Stimulated activated naive CD4-positive, alpha-beta T cell treated with Interleukin-2 at 50 U/mL for 16 hours (primary cell): ENCODE data around the gene KDM4B.

ENCODE experiments used
- DNase-seq: peaks from one replicate; lab custom pipeline; 2025; lab: John Stamatoyannopoulos, UW

The KDM4B gene

GRCh38 chr19:5138606-5139582 is 170.0 kb downstream of the KDM4B start:
- peak; percentile 57 for DNase-seq

GRCh38 chr19:5139583-5140325 is 170.8 kb downstream of the KDM4B start:
- no peak for DNase-seq

DNA sequence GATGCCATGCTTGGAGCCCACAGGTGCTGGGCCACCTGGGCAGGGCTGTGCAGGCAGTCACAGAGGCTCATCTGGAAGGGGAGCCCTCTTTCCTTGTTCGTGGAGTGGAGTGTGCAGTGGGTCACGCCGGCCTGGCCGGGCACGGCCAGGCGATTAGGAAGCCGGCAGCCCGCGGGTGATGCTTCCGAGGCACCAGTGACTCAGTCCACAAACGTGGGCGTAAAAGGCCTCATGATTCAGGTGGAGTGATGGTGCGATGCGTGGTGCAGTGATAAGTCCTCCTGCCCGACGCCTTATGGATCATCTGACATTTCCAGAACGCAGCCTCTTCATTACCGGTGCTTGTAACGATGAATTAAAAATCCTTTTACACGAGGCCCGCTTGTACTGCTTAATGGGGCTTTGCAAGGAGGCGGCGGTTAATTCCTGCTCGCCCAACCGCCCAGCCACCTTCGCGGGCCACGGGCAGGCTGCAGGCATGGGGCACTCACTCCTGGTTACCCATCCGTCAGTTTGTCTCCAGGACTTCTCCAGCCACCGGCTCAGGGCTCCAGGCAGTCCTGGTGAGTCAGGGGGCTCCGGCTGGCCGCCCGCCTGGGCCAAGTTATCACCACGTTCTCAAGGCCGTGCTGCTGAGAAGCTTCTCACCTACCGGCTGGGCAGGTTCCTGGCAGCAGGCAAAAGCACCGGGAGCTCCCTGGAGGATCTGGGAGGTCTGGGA is 172.4 kb downstream of the KDM4B start:
- DNase-seq = no peak

DNA sequence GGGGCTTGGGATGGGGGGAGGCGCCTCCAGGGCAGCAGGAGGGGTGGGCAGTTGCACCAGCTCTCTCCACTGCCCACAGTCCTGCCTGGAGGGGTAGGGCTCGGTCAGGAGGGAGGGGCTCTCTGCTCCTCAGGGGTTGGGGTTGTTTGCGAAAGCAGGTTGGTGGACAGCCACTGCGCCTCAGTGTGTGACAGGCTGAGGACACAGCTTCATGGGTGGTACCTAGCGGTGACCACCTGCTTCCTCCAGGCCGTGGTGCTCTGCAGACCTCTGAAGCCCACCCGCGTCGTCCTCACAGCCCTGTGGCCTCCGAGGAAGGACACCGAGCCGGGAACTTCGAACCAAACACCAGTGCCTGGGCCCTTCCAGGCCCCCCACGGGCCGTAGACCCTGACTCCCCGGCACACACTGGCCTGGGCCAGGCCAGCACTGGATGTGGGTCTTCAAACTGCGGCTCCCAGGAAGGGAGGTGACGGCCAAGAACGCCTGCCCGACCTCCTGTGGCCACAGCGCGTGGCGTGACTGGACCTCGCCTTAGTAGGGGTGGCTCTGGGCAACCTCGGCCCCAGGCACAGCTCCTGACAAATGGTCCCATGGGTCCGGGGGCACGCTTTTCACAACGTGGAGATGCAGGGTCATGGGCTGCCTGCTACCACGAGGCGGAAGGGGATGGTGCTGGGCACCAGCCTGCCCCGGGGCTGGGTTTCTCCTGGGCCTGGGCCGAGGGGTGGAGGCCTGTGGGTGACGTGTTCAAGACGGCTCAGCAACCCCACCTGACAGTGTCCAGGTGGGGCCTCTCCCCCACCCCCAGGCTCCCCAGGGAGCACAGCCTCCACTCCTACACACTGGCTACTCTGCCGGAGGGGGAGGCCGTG is 173.2 kb downstream of the KDM4B start:
- DNase-seq = no peak

DNA sequence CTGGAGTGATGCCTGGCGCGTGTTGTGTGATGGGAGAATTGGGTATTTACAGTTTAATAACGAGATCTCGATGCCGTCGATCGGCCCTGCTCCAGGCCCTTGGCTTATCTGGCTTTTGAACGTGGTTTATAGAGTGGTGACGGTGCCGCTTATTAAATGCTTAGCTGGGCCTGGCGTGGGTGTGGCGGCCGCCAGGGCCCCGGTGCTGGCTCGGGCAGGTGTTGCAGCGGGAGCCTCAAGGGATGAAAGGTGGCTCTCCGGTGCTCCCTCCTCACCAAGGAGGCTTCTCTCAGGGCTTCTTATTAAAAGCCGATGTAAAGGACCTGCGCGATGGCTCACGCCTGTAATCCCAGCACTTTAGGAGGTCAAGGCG is 173.8 kb downstream of the KDM4B start:
- DNase-seq = no peak

DNA sequence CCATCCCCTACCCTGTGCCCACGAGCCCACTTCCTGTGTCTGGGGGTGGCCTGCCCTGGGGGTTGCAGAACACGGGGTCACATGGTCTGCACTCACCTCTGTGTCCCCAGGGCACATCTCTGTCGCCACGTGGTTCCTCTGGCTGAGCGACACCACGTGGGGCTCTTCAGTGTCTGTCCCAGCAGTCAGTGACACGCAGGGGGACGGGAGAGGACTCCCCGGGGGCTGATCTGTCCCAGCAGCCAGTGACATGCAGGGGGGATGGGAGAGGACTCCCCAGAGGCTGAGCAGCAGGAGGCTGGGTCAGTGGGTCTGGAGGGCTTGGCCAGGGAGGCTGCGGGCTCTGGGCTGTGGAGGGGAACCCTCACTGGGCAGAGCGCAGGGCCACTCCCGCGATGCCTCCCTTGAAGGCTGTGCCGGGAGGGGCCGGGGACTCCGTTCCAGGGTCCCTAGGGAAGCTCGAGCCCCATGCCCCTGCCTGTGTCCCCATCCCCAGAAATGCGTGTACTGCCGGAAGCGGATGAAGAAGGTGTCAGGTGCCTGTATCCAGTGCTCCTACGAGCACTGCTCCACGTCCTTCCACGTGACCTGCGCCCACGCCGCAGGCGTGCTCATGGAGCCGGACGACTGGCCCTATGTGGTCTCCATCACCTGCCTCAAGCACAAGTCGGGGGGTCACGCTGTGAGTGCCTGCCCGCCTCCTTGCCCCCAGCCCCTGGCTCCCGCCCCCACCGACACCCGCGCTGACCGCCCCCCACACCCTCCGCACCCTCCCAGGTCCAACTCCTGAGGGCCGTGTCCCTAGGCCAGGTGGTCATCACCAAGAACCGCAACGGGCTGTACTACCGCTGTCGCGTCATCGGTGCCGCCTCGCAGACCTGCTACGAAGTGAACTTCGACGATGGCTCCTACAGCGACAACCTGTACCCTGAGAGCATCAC is 174.8 kb downstream of the KDM4B start:
- no peak for DNase-seq

DNA sequence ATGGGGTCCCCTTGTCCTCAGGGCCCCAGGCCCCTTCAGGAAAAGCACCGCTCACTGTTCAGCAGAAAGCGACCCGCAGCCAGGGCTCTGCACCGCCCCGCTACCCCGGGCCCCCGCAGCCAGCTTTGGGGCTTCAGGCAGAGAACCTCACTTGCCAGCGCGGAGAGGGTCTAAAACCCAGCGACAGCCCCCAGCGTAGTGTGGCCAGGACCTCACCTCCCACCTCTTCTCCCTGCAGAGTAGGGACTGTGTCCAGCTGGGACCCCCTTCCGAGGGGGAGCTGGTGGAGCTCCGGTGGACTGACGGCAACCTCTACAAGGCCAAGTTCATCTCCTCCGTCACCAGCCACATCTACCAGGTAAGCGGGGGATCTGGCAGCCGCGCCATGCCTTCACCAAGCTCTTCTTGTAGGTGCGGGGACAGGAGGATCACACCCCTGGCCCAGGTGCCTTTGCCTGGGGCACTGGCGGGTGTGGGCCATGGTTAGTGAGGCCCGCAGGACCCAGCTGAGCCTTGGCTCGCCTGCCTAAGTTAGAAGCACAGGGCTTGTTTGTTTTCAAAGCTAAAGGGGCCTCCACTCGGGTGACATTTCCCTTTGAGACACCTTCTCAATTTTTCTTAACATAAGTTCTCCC is 175.7 kb downstream of the KDM4B start:
- no peak for DNase-seq

DNA sequence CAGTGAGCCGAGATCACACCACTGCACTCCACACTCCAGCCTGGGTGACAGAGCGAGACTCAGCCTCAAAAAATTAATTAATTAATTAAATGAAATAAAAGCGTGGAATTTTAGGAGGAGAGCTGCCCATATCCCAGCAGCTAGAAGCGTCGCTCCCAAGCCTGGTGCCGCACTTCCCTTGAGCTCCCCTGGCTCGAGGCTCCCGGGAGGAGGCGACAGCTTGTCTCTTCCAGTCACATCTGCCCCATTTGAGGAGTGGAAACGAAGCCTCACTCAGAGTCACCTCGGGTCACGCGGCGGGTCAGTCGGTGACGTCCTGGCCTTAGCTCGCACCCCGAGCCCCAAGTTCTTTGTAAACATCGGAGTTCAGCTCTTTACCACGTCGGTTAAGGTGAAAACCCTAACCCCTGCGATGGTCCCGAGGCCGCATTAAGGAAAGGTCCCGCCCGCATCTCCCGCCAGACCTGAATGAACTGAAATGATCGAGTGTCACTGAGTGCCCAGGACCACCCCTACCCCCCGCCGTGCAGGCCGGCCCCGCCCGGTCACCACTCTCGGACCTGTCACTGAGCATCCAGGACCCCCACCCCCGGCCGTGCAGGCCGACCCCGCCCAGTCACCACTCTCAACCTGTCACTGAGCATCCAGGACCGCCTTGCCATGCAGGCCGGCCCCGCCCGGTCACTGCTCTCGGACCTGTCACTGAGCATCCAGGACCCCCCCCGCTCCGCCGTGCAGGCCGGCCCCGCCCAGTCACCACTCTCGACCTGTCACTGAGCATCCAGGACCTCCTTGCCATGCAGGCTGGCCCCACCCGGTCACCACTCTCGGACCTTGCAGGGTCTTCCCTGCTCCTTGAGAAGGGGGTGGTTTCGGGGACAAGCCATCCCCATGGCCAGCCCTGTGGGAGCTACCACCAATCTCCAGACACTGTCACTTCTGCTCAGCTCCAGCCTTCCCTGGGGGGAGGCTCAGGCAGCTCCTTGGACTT is 176.9 kb downstream of the KDM4B start:
- no peak for DNase-seq

DNA sequence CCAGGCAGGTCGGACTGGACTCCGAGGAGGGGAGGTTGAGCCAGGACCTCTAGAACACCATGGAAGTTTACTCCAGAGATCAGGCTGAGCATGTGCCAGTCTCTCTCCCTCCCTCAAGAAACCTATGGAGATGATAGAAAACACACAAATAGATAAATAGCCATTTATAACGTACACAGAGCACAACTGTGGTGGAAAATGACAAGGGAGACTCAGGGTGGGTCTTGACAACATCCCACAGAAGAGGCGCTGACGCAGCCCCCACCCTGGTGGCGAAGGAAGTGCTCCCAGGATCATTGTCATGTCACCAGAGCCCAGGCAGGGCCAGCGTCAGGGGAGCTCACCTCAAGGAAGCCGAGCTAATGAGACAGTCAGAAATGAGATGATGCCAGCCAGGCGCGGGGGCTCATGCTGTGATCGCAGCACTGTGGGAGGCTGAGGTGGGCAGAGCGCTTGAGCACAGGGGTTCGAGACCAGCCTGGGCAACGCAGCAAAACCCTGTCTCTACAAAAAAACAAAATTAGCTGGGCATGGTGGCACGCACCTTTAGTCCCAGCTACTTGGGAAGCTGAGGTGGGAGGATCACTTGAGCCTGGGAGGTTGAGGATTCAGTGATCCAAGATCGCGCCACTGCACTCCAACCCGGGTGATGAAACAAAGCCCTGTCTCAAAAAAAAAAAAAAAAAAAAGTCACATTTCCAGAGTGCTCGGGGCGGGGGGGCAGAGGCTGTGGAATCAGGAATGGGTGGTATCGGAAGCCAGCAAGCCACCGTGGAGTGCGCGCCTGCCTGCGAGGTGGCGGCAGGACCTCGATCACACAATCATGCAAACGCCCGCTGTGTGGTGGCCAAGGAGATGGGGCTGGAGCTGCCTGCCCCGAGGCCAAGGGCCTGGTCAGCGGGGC is 178.4 kb downstream of the KDM4B start:
- no peak for DNase-seq

DNA sequence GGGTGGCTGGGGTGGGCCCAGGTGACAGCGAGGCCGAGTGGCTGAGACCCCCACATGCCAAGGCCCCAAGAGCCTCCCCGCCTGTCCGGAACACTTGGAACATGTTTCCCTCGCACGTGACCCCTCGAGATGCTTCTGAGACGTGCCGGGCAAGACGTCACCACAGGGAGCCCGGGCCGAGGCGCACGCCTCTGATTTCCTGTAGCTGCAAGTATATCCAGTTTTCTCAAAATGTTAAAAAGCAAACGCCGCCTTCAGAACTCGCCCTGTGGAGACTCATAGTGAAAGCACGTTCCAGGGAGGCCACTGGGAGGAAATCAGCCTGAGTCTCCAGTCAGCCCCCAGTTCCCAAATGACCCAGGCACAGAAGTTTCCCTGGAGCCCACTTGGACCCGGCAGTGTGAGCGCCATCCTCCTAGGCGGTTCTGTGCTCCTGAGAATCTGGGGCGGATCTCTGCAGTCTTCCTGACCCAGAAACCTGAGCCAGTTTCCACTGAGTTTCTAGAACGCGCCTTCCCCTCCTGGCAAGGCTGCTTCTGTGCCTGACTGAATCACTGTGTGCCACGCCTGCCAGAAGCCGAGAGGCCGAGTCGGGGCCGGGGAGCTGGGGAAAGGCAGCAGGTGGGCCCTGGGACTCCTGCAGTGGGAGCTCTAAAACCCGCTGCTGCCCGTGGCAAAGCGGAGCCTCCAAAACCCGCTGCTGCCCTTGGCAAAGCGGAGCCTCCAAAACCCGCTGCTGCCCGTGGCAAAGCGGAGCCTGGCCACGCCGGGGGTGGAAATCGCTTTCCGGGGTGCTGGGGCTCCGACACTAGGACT is 179.3 kb downstream of the KDM4B start:
- no peak for DNase-seq

DNA sequence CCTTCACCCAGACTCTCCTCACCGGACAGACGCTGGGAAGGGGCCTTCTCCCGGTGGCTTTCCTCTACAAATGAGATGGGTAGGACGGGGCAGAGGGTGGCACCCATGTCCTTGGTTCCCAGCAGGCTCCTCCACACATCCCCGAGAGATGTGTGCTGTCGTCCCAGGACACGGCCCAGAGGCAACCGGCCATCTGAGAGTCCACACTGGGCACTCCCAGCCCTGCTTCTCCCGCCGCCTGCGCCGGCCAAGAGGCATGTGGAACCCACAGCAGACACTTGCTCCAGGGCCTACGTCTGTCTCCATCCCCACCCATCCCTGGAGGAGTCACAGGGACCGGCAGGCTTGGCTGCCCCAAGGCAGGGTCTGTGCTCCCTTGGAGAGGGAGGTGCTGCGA is 179.9 kb downstream of the KDM4B start:
- no peak for DNase-seq

DNA sequence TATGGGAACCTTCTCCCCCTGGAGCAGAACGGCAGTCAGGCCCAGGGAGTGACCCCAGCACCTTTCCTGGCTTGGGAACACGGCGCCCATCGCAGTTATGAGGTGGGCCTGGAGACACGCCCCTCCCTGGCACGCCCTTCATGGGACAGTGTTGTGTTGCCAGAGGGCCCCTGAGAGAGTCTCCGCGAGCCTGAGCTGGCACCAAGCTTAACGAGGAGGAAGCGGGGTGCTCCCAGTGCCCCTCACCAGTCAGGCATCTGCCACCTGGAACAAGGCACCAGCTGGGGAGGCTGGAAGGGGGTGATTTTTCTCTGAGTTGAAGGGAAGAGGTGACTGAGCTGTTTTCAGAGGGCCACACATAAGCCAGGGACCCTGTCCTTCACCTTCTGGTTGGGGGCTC is 180.6 kb downstream of the KDM4B start:
- no peak for DNase-seq

DNA sequence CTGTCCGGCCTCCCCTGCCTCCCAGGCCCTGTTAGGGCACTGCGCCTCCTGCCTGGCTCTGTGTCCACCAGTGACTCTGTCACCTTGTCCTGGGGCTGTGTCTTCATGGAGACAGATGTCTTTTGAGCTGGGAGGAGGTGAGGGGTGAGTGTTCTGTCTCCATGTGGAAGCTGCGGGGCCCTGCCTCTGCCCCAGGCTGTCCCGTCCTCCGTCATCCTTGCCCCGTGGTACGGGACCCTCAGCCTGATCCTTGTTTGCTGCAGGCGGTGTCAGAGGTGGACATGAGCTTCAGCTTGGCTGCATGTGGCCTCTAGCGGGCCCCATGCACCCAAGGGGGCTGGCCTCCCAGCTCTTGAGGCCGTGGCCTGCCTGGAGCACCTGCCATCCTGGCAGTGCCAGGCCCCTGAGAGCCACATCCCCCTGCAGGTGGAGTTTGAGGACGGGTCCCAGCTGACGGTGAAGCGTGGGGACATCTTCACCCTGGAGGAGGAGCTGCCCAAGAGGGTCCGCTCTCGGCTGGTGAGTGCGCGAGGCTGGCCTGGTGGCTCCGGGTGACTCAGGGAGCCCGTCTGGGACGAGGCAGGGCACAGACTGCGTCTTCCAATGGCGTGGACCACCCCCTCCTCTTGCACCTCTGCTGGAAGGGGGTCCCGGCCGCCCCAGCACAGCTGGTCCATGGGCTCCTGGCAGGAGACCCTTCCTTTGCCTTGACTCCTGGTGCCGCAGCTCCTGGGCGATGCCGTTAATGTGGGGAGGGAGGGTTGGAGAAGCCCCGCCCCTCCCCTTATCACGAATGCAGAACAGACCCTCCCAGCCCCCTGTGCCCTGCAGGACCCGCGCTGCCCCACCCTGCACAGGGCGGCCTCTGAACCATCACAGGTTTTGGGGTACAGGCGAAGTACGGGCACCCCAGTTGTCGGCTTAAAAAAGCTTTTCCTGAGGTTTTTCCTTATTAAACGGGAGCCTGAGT is 181.3 kb downstream of the KDM4B start:
- no peak for DNase-seq

DNA sequence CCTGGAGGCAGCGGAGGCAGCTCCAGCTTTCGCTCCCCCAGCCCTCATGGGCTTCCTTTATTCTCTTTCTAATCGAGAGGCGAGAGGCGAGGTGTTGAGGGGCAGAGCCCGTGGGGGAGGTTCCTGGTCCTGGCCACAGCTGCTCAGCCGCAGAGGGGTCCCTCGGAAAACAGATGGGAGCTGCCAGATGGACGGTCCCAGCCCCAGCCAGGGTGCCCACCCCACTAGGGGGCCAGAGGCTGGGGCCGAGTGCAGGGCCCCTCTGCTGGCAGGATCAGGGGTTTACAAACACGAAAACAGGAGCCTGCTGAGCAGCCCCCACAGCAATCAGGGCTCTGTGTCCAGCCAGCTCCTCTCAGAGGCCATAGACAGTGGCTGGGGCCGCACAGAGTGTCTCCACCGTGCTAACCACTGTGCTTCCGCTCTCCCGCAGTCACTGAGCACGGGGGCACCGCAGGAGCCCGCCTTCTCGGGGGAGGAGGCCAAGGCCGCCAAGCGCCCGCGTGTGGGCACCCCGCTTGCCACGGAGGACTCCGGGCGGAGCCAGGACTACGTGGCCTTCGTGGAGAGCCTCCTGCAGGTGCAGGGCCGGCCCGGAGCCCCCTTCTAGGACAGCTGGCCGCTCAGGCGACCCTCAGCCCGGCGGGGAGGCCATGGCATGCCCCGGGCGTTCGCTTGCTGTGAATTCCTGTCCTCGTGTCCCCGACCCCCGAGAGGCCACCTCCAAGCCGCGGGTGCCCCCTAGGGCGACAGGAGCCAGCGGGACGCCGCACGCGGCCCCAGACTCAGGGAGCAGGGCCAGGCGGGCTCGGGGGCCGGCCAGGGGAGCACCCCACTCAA is 182.2 kb downstream of the KDM4B start:
- no peak for DNase-seq
